Lower lobe of right lung (tissue), 2 donors: ENCODE data around the gene MEGF9. TPM values are rescaled to one million over a fixed set of nuclear protein-coding genes. Genes with fewer than 3 reads are reported as not detected.

ENCODE experiments used
- ATAC-seq, 2 donors: fragments of 200-7000 bp; cut with Tn5 transposase; one replicate each; pipeline ENCODE4 v1.9.1; 2020 to 2022; ENCODE audit warnings: mild to moderate bottlenecking in 2 of 2, moderate library complexity in 2 of 2
- DNase-seq: peaks from one replicate; pipeline ENCODE4 v3.0.0-alpha.2; 2020
- H3K27ac ChIP-seq: fragments of 200-600 bp; one replicate; pipeline ENCODE4 v1.8.0; 2022
- H3K27me3 ChIP-seq: fragments of 200-600 bp; one replicate; pipeline ENCODE4 v1.8.0; 2022; ENCODE audit warnings: low read depth
- H3K36me3 ChIP-seq: fragments of 200-600 bp; one replicate; pipeline ENCODE4 v1.8.0; 2022; ENCODE audit warnings: mild to moderate bottlenecking
- H3K4me1 ChIP-seq: fragments of 200-600 bp; one replicate; pipeline ENCODE4 v1.8.0; 2022
- H3K4me3 ChIP-seq: fragments of 200-600 bp; one replicate; pipeline ENCODE4 v1.8.0; 2022; ENCODE audit warnings: mild to moderate bottlenecking
- H3K9me3 ChIP-seq: fragments of 200-600 bp; one replicate; pipeline ENCODE4 v1.8.0; 2022
- CTCF ChIP-seq: fragments of 200-600 bp; IDR thresholded peaks from one replicate; pipeline ENCODE4 v1.8.0; 2022; ENCODE audit warnings: antibody characterized with exemption, mild to moderate bottlenecking
- intact Hi-C: fragments of 100-400 bp; cut with DNase I; formaldehyde crosslinking; loops from one replicate; pipeline ENCODE4 v1.11.0; 2022
- total RNA-seq: library from RNA; stranded (reverse); fragmentation: NEBNext Ultra II Directional; extraction: Animal tissue kit (Norgen Biotek cat#: 25700); gene quantifications from one replicate; pipeline ENCODE4 v1.2.1, GENCODE V29; 2021
- donor health status: DM: no; HTN: yes; CAD: no; lungs with severe emphysema.

MEGF9 gene
- total RNA-seq, 1 donor from 2014 or later, result 71.1 TPM

GRCh38 chr9:120570296-120570695 lies 144.0 kb downstream of the MEGF9 start:
- Histone ChIP-seq H3K27me3 (no peaks in the 10 kb centered on the region), H3K4me1 (peaks cover 5% of the 10 kb centered on the region), H3K4me3 (no peak overlapping the region), H3K9me3 (no peaks in the 10 kb centered on the region), H3K27ac (no peak overlapping the region), H3K36me3 (peaks cover 67% of the 10 kb centered on the region)
- ATAC-seq, result no peak
- no peak for TF ChIP-seq CTCF
- no peak for DNase-seq
- intact Hi-C loops, result no loop called here

- Histone ChIP-seq H3K36me3 (peaks cover 74% of the 10 kb centered on the region), H3K27ac (no peak overlapping the region)
These were observed 144.7 kb downstream of the MEGF9 start for GRCh38 chr9:120569556-120569955.

GRCh38 chr9:120568816-120569215 lies 145.5 kb downstream of the MEGF9 start:
- intact Hi-C loops, result no loop called here
- H3K4me1 ChIP-seq, result peaks cover 5% of the 10 kb centered on the region
- no peak overlapping the region for H3K27ac ChIP-seq
- H3K4me3 ChIP-seq, result no peak overlapping the region
- no peaks in the 10 kb centered on the region for H3K9me3 ChIP-seq
- H3K27me3 ChIP-seq, result no peaks in the 10 kb centered on the region
- peaks cover 80% of the 10 kb centered on the region for H3K36me3 ChIP-seq
- no peak for TF ChIP-seq CTCF
- ATAC-seq, result no peak
- DNase-seq, result no peak

More at GRCh38 chr9:120569556-120569955, 144.7 kb downstream of the MEGF9 start:
- no peak for TF ChIP-seq CTCF
- Histone ChIP-seq H3K4me1 (peaks cover 5% of the 10 kb centered on the region), H3K9me3 (no peaks in the 10 kb centered on the region), H3K4me3 (no peak overlapping the region), H3K27me3 (no peaks in the 10 kb centered on the region)
- no peak for DNase-seq
- intact Hi-C loops, result no loop called here
- ATAC-seq, result no peak

GRCh38 chr9:120567874-120568273 lies 146.4 kb downstream of the MEGF9 start:
- H3K4me1 ChIP-seq, result peaks cover 5% of the 10 kb centered on the region
- H3K36me3 ChIP-seq, result peaks cover 89% of the 10 kb centered on the region
- no peak overlapping the region for H3K4me3 ChIP-seq
- TF ChIP-seq CTCF, result no peak
- intact Hi-C loops, result no loop called here
- no peak for ATAC-seq
- no peak overlapping the region for H3K27ac ChIP-seq
- no peaks in the 10 kb centered on the region for H3K27me3 ChIP-seq
- no peak for DNase-seq
- H3K9me3 ChIP-seq, result no peaks in the 10 kb centered on the region

- Histone ChIP-seq H3K27me3 (no peaks in the 10 kb centered on the region), H3K4me1 (peaks cover 5% of the 10 kb centered on the region), H3K36me3 (peaks cover 92% of the 10 kb centered on the region), H3K4me3 (no peak overlapping the region), H3K27ac (no peak overlapping the region), H3K9me3 (no peaks in the 10 kb centered on the region)
- DNase-seq (no peak), ATAC-seq (no peak)
- TF ChIP-seq CTCF, result no peak
- intact Hi-C loops, result no loop called here
These were observed 147.2 kb downstream of the MEGF9 start for GRCh38 chr9:120567081-120567480.

- peaks cover 67% of the 10 kb centered on the region for H3K36me3 ChIP-seq
- ATAC-seq (no peak), DNase-seq (no peak)
- no peaks in the 10 kb centered on the region for H3K9me3 ChIP-seq
- no peaks in the 10 kb centered on the region for H3K4me1 ChIP-seq
- no peak overlapping the region for H3K4me3 ChIP-seq
- TF ChIP-seq CTCF, result no peak
- H3K27ac ChIP-seq, result no peak overlapping the region
- intact Hi-C loops, result no loop called here
- no peaks in the 10 kb centered on the region for H3K27me3 ChIP-seq
These were observed 149.7 kb downstream of the MEGF9 start for GRCh38 chr9:120564589-120564988.
